ENCODE data around the gene HOXB2.

Gene HOXB2

DNA sequence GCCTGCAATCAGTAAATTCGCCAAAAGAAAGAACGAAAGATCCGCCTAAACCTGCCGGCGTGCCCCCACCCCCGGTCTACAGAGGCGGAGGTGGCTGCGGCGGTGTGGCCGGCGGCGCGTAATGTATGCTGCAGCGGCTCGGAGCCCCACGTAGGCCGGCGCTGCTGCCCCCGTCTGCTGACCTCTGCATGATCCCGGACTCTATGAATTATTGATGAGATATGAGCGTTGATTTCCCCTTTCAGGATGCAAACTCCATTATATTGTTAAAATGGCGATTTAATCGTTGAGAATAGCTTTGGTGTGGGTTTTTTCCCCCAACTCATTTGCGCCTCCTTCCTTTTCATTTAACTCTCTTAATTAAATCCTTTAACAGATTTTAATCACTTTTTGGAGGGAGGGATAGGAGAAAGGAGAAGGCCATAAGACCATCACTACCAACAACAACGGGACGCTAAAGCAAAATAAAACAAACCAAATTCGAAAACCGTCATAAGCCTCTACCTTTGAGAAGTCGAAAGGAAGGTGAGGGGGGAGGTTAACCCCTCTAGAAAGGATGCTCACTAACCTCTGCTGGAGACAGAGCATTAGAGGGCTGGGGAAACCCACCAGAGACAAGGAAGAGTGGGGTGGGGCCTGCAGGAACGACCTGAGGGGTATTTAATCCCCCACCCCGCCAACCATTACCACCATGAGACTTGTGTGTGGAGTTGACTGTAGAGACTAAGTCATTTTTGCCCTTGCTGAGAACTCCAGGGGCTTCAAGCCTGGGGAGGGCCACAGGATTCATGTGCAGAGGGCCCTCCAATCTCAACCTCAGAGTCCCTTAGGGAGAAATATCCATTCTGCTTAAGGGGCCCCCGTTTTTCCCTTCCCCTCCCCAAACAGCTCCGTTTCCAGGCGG, 41.7 kb upstream of the HOXB2 start:
- TF ChIP-seq, protein P1, sequence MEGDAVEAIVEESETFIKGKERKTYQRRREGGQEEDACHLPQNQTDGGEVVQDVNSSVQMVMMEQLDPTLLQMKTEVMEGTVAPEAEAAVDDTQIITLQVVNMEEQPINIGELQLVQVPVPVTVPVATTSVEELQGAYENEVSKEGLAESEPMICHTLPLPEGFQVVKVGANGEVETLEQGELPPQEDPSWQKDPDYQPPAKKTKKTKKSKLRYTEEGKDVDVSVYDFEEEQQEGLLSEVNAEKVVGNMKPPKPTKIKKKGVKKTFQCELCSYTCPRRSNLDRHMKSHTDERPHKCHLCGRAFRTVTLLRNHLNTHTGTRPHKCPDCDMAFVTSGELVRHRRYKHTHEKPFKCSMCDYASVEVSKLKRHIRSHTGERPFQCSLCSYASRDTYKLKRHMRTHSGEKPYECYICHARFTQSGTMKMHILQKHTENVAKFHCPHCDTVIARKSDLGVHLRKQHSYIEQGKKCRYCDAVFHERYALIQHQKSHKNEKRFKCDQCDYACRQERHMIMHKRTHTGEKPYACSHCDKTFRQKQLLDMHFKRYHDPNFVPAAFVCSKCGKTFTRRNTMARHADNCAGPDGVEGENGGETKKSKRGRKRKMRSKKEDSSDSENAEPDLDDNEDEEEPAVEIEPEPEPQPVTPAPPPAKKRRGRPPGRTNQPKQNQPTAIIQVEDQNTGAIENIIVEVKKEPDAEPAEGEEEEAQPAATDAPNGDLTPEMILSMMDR (conservative IDR thresholded peaks at IDR 0.05; ENCODE audit: low read depth, low read length) = no peak
- no peak for DNase-seq (ENCODE audit: low read depth)
- H3K4me3 ChIP-seq (ENCODE audit: low read depth, low read length) = no peak overlapping the region

- no peak overlapping the region for H3K4me3 ChIP-seq (ENCODE audit: low read depth, low read length)
- TF ChIP-seq, protein P1 (conservative IDR thresholded peaks at IDR 0.05; ENCODE audit: low read depth, low read length) = no peak
- no peak for DNase-seq (ENCODE audit: low read depth)
Observed at GRCh38 chr17:48584223-48584741, 39.4 kb upstream of the HOXB2 start.

GRCh38 chr17:48583708-48584222, 38.9 kb upstream of the HOXB2 start:
- no peak for DNase-seq (ENCODE audit: low read depth)
- TF ChIP-seq, protein P1 (conservative IDR thresholded peaks at IDR 0.05; ENCODE audit: low read depth, low read length) = no peak
- H3K4me3 ChIP-seq (ENCODE audit: low read depth, low read length) = no peak overlapping the region

DNA sequence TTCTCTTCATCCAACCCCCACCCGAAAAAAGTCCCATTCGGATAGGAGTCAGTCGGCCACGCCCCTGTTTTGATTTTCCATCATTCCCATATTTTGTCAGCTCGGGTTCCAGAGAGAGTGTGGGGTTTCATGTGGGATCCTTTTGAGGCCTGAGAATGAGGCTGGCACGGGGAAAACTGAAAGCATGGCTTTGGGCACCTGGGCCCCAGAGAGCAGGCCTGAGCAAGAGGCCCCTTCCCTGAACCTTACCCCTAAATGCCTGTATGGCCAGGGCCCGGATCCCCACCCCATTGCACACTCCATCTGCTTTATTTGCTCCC, 37.8 kb upstream of the HOXB2 start:
- TF ChIP-seq, protein P1 (conservative IDR thresholded peaks at IDR 0.05; ENCODE audit: low read depth, low read length) = no peak
- no peak overlapping the region for H3K4me3 ChIP-seq (ENCODE audit: low read depth, low read length)

GRCh38 chr17:48579760-48580554, 35.0 kb upstream of the HOXB2 start:
- TF ChIP-seq, protein P1 (conservative IDR thresholded peaks at IDR 0.05; ENCODE audit: low read depth, low read length) = no peak
- H3K4me3 ChIP-seq (ENCODE audit: low read depth, low read length) = no peak overlapping the region
- DNase-seq (ENCODE audit: low read depth) = no peak

More for the DNA sequence above, 37.8 kb upstream of the HOXB2 start:
- DNase-seq (ENCODE audit: low read depth) = no peak

GRCh38 chr17:48579471-48579759, 34.5 kb upstream of the HOXB2 start:
- TF ChIP-seq, protein P1 (conservative IDR thresholded peaks at IDR 0.05; ENCODE audit: low read depth, low read length) = no peak
- no peak for DNase-seq (ENCODE audit: low read depth)
- H3K4me3 ChIP-seq (ENCODE audit: low read depth, low read length) = no peak overlapping the region
